HEK293 (cell line): ENCODE results near the gene LMOD3.

Experiments used
- CTCF ChIA-PET: fragments of 350-600 bp; formaldehyde crosslinking; extraction: SDS; loops from one replicate; lab custom pipeline; 2021; ENCODE audit warnings: antibody characterized with exemption; lab: Yijun Ruan, JAX
- POLR2A ChIA-PET: fragments of 300-600 bp; formaldehyde crosslinking; extraction: SDS; loops from one replicate; lab custom pipeline; 2020; ENCODE audit warnings: antibody characterized with exemption, inconsistent platforms; lab: Yijun Ruan, JAX
- H3K27ac ChIP-seq: fragments of 200-500 bp; sonication (Bioruptor generic); 2 replicates; pipeline ENCODE4 v1.5.1; 2014; ENCODE audit warnings: low read depth, low read length, control low read depth, inconsistent platforms; ENCODE audit errors: extremely low read depth
- H3K36me3 ChIP-seq, 2 experiments: fragments of 200-500 bp in 1 of 2; sonication (Bioruptor generic) in 1 of 2; 1 replicate in 1 of 2; 2 replicates in 1 of 2; pipeline ENCODE4 v1.5.1; 2014 to 2017; ENCODE audit warnings: inconsistent platforms in 2 of 2, low read length in 2 of 2; ENCODE audit not compliant: control insufficient read depth in 2 of 2, insufficient read depth in 1 of 2
- H3K4me1 ChIP-seq: fragments of 200-500 bp; sonication (Bioruptor generic); 2 replicates; pipeline ENCODE4 v1.5.1; 2014; ENCODE audit warnings: mild to moderate bottlenecking, low read length, inconsistent platforms; ENCODE audit not compliant: control insufficient read depth, insufficient read depth
- H3K4me3 ChIP-seq: 2 replicates; pipeline ENCODE4 v1.5.1; 2011; ENCODE audit warnings: low read depth, mild to moderate bottlenecking, control low read depth, low read length, moderate library complexity
- H3K9me3 ChIP-seq: fragments of 200-500 bp; sonication (Bioruptor generic); 2 replicates; pipeline ENCODE4 v1.5.1; 2014; ENCODE audit warnings: low read depth, low read length, inconsistent platforms; ENCODE audit not compliant: control insufficient read depth, insufficient read depth
- BCL6B ChIP-seq: fragments of 450-650 bp; formaldehyde crosslinking; IDR thresholded peaks from 2 replicates; pipeline ENCODE4 v1.5.1; 2017; ENCODE audit warnings: missing biosample characterization, missing genetic modification characterization
- GLI4 ChIP-seq: fragments of 450-650 bp; formaldehyde crosslinking; IDR thresholded peaks from 2 replicates; pipeline ENCODE4 v1.5.1; 2016; ENCODE audit warnings: missing biosample characterization, missing genetic modification characterization
- KLF9 ChIP-seq: fragments of 450-650 bp; formaldehyde crosslinking; IDR thresholded peaks from 2 replicates; pipeline ENCODE4 v1.5.1; 2016; ENCODE audit warnings: missing biosample characterization, missing genetic modification characterization, low read depth
- PBX3 ChIP-seq: sonication (generic); formaldehyde crosslinking; IDR thresholded peaks from 2 replicates; pipeline ENCODE4 v1.8.1; 2022; ENCODE audit warnings: mild to moderate bottlenecking, moderate library complexity, missing genetic modification reagents
- PRDM6 ChIP-seq: fragments of 450-650 bp; formaldehyde crosslinking; IDR thresholded peaks from 2 replicates; pipeline ENCODE4 v1.5.1; 2017; ENCODE audit warnings: missing biosample characterization, missing genetic modification characterization
- RBAK ChIP-seq: fragments of 450-650 bp; formaldehyde crosslinking; IDR thresholded peaks from 2 replicates; pipeline ENCODE4 v1.5.1; 2016; ENCODE audit warnings: missing biosample characterization, missing genetic modification characterization
- REPIN1 ChIP-seq: fragments of 450-650 bp; formaldehyde crosslinking; IDR thresholded peaks from 2 replicates; pipeline ENCODE4 v1.5.1; 2017; ENCODE audit warnings: missing biosample characterization, missing genetic modification characterization, low read depth
- REST ChIP-seq: fragments of 450-650 bp; formaldehyde crosslinking; IDR thresholded peaks from 2 replicates; pipeline ENCODE4 v1.5.1; 2016; ENCODE audit warnings: missing biosample characterization, missing genetic modification characterization
- SALL2 ChIP-seq: fragments of 450-650 bp; formaldehyde crosslinking; IDR thresholded peaks from 2 replicates; pipeline ENCODE4 v1.5.0; 2017; ENCODE audit warnings: missing biosample characterization, mild to moderate bottlenecking, missing genetic modification characterization, borderline replicate concordance
- WT1 ChIP-seq: fragments of 450-650 bp; formaldehyde crosslinking; IDR thresholded peaks from 2 replicates; pipeline ENCODE4 v1.5.1; 2016; ENCODE audit warnings: missing biosample characterization, missing genetic modification characterization
- ZFP37 ChIP-seq: fragments of 450-650 bp; formaldehyde crosslinking; IDR thresholded peaks from 2 replicates; pipeline ENCODE4 v1.5.1; 2016; ENCODE audit warnings: missing biosample characterization, missing genetic modification characterization
- ZNF280C ChIP-seq: fragments of 450-650 bp; formaldehyde crosslinking; IDR thresholded peaks from 2 replicates; pipeline ENCODE4 v1.5.1; 2016; ENCODE audit warnings: missing biosample characterization, missing genetic modification characterization
- ZNF292 ChIP-seq: fragments of 450-650 bp; formaldehyde crosslinking; IDR thresholded peaks from 2 replicates; pipeline ENCODE4 v1.5.1; 2016; ENCODE audit warnings: low read depth, missing biosample characterization, missing genetic modification characterization, borderline replicate concordance
- ZNF488 ChIP-seq: fragments of 450-650 bp; formaldehyde crosslinking; IDR thresholded peaks from 2 replicates; pipeline ENCODE4 v1.5.1; 2016; ENCODE audit warnings: missing biosample characterization, missing genetic modification characterization
- ZNF548 ChIP-seq: fragments of 450-650 bp; formaldehyde crosslinking; IDR thresholded peaks from 2 replicates; pipeline ENCODE4 v1.5.1; 2016; ENCODE audit warnings: missing biosample characterization, missing genetic modification characterization
- ZNF610 ChIP-seq: fragments of 450-650 bp; formaldehyde crosslinking; IDR thresholded peaks from 2 replicates; pipeline ENCODE4 v1.5.1; 2016; ENCODE audit warnings: missing biosample characterization, missing genetic modification characterization, borderline replicate concordance
- ZNF623 ChIP-seq: fragments of 450-650 bp; formaldehyde crosslinking; IDR thresholded peaks from 2 replicates; pipeline ENCODE4 v1.5.1; 2016; ENCODE audit warnings: missing biosample characterization, missing genetic modification characterization
- ZNF664 ChIP-seq: fragments of 450-650 bp; formaldehyde crosslinking; IDR thresholded peaks from 2 replicates; pipeline ENCODE4 v1.5.1; 2016; ENCODE audit warnings: missing biosample characterization, missing genetic modification characterization
- ZNF707 ChIP-seq: fragments of 450-650 bp; formaldehyde crosslinking; IDR thresholded peaks from 2 replicates; pipeline ENCODE4 v1.5.1; 2016; ENCODE audit warnings: missing biosample characterization, missing genetic modification characterization
- ZSCAN5A ChIP-seq: fragments of 450-650 bp; formaldehyde crosslinking; IDR thresholded peaks from 2 replicates; pipeline ENCODE4 v1.5.1; 2016; ENCODE audit warnings: missing biosample characterization, missing genetic modification characterization

Gene LMOD3

GRCh38 chr3:69119138-69119537 is 3.3 kb downstream of the LMOD3 start (continued):
- no peak for TF ChIP-seq REST (tag by site-specific recombination)

GRCh38 chr3:69118555-69118954 is 3.8 kb downstream of the LMOD3 start:
- Histone ChIP-seq H3K4me3 (no peak overlapping the region), H3K4me1 (no peaks in the 10 kb centered on the region), H3K27ac (no peak overlapping the region), H3K36me3 (no peaks in the 10 kb centered on the region), H3K9me3 (no peaks in the 10 kb centered on the region)
- ChIA-PET CTCF (interaction anchor here (0.6 to 4.1 kb wide), 6 partner anchors 12 to 292 kb away, joined by 3 to 42 read pairs (median 7); no protein-coding TSS in a partner anchor), POLR2A (no interaction called here)
- TF ChIP-seq ZNF610 (tag by site-specific recombination) = no peak
- no peak for TF ChIP-seq GLI4 (tag by site-specific recombination)
- TF ChIP-seq ZSCAN5A (tag by site-specific recombination) = no peak
- TF ChIP-seq PRDM6 (tag by site-specific recombination) = no peak
- TF ChIP-seq ZNF707 (tag by site-specific recombination) = no peak
- no peak for TF ChIP-seq ZNF292 (tag by site-specific recombination)
- TF ChIP-seq REPIN1 (tag by site-specific recombination) = no peak
- TF ChIP-seq ZNF280C (tag by site-specific recombination) = no peak
- no peak for TF ChIP-seq ZNF548
- no peak for TF ChIP-seq RBAK
- no peak for TF ChIP-seq SALL2 (tag by site-specific recombination)
- no peak for TF ChIP-seq ZFP37 (tag by site-specific recombination)
- TF ChIP-seq ZNF664 (tag by site-specific recombination) = no peak

GRCh38 chr3:69116897-69117296 is 5.5 kb downstream of the LMOD3 start:
- ChIA-PET POLR2A (no interaction called here), CTCF (interaction anchor here (0.7 to 1.4 kb wide), 2 partner anchors 9 to 190 kb away, joined by 3 read pairs; no protein-coding TSS in a partner anchor)
- no peaks in the 10 kb centered on the region for H3K4me1 ChIP-seq
- no peaks in the 10 kb centered on the region for H3K36me3 ChIP-seq
- no peaks in the 10 kb centered on the region for H3K9me3 ChIP-seq
- no peak overlapping the region for H3K27ac ChIP-seq
- H3K4me3 ChIP-seq = no peak overlapping the region
- TF ChIP-seq WT1 (tag by site-specific recombination) (no peak), KLF9 (tag by site-specific recombination) (no peak), ZNF623 (tag by site-specific recombination) (no peak), BCL6B (tag by site-specific recombination) (no peak), PBX3 (no peak), ZNF488 (tag by site-specific recombination) (no peak)
